HG02885 (cell line): ENCODE data around the gene LCN10.
"Not testable (repeated sequence)": the region's sequence is repeated elsewhere in the genome, so short reads cannot be mapped to it uniquely, and the experiment has no call there.

Experiments
- ATAC-seq: cut with Tn5 transposase; IDR thresholded peaks from one replicate; pipeline ENCODE4 v1.9.1; 2021; ENCODE audit warnings: mild to moderate bottlenecking; ENCODE audit not compliant: unreplicated experiment, poor library complexity

The LCN10 gene

DNA sequence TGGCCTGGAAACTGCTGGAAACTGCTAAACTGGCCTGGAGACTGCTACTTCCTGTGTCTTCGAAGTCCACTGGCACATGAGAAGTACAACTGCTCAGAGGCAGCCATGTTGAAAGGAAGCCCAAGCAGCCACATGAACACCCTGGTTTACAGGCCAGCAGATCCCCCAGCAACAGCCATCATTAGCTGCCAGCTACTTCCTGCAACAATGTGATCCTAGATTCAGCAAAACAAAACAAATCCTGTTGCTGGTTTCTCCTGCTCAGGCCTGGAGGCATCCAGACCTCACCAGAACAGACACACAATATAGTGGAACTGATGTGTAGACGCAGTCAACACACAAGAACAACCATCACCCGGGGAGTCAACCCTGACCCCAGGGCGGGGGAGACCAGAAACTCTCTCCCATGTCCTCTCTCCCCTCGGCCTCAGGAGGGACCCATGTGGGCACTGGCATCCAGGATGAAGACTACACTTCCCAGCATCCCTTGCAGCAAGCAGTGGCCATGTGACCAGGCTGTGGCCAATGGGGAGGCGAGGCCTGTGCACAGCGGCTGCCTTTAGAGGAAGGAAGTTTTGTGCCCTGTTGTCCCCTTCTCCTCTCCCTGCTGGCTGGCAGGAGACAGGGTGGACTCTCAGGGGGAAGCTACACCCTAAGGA, 30.8 kb upstream of the LCN10 start:
- ATAC-seq: no peak

DNA sequence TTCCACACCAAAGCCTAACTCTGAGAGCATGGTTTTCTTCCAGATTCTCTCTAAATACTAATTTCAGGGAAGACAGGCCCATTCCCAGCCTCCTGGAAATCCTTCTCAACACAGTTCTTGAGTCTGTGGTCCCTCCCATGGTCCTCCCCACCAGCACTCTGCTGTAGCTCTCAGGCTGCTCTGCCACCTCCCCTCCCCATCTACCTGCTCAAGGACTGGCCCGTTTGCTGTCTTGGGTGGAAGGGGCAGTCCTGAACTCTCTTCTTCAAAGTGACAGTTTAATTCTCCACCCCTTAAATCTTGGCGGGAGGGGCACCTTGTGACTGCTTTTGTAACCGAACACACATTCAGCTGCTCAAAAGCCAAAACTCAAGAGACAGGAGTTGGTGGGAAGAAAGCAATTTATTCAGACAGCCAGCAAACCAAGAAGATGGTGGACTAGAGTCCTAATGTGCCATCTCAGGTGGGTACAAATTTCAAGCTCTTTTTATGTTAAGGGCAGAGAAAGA, 29.2 kb upstream of the LCN10 start:
- no peak for ATAC-seq

DNA sequence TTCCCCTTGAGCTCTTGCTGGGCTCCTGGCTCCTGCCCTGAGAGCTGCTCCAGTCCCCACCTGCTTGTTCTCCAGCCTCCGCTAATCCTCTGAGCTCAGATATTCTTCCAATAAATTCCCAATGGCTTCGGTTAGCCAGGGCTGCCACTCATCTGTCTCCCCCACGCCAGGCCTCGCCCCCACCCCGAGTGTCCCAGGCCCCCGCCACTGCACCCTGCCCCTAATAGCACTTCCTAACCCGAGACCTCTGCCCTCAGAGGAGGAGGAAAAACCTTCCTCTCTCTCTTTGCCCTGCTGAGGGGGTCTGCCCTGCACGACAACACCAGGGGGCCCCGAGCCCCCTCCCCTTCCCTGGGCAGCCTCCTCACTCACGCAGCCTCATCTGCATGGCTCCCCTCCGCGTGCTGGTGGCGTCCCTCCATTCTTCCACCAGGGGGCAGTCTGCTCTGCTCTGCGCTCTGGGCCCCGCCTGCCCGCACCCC, 27.0 kb upstream of the LCN10 start:
- ATAC-seq: no peak

DNA sequence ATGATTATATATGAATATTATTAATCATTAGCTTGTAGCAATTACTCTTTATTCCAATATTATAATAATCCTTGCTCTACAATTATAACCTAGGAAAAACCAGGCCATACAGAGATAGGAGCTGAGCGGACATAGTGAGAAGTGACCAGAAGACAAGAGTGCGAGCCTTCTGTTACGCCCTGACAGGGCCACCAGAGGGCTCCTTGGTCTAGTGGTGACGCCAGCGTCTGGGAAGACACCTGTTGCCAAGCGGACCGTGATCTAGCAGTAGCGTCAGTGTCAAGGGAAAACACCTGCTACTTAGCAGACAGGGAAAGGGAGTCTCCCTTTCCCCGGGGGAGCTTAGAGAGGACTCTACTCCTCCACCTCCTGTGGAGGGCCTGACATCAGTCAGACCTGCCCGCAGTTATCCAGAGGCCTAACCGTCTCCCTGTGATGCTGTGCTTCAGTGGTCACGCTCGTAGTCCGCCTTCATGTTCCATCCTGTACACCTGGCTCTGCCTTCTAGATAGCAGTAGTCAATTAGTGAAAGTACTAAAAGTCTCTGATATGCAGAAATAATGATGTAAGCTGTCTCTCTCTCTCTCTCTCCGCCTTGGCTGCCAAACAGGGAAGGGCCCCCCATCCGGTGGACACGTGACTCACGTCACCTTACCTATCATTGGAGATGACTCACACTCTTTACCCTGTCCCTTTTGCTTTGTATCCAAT, 23.8 kb upstream of the LCN10 start:
- not testable (repeated sequence) for ATAC-seq

DNA sequence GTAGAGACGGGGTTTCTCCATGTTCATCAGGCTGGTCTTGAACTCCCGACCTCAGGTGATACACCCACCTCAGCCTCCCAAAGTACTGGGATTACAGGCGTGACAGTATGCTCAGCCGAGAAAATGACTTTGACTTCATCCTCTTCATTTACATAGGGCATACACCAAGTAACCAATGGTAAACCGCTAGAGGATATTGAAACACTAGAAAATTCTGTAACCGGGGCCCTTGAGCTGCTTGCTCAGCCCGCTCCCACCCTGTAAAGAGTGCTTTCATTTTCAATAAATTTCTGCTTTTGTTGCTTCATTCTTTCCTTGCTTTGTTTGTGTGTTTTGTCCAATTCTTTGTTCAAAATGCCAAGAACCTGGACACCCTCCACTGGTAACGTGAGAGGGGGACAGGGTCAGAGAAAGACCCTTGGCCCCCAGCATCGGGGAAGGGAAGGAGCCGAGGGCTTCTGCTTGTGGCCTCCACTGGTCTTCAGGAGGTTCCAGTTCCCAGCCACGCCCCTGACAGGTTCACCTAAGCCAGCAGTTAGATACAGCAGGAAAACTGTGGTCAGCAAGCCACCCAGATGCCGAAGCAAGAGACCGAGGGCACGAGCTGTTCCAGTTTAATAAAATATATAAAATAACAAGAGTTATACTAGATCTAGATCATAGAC, 23.1 kb upstream of the LCN10 start:
- not testable (repeated sequence) for ATAC-seq

DNA sequence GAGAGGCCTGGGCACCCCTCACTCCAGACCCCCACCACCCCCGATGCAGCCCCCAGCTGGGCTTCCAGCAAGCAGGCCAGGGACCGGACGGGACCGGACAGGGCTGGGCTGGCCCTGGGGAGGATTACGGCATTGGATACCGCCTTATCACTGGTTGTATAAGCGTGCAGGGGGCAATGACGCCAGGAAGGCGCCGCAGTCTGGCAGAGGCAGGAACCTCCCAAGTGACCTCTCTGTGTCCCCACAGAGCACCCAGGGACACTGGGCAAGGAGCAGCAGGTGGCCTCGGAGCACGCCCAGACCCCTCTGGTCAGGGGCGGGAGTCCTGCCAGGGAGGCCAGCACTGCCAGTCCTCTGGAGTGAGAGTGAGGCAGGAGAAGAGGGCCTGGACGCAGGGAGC, 22.3 kb upstream of the LCN10 start:
- no peak for ATAC-seq

DNA sequence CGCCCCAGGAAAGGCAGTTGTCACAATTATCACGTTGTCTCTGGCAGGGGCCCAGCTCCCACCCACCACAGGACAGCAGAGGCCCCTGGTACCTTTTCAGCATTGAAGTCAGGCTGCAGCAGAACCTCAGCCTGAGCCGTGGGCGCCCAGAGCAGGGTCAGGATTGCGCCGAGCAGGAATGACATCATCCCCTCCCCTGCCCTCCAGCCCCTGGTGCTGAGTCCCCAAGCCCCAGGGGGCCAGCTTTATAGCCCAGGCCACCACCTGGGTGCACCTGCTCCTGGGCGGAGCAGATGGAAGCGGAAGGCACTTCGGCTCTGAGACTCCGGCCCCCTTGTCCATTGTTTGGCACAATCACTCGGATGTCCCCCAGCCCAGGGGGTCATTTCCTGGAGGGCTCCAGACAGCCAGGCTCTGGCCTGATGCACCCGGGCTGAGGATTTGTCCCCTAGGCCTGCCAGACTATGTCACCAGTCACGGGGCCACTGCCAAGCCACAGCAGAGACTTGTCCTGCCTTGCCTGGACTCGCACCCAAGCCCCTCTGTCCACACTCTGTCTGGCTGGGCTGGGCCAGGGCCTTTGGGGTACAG, 21.7 kb upstream of the LCN10 start, which contains the start of gene LCN15:
Gene LCN15 (minus strand): TSS at position 218 of the 591 bp plus-strand sequence. CDS start 30 bp downstream, at position 188.
- no peak for ATAC-seq

DNA sequence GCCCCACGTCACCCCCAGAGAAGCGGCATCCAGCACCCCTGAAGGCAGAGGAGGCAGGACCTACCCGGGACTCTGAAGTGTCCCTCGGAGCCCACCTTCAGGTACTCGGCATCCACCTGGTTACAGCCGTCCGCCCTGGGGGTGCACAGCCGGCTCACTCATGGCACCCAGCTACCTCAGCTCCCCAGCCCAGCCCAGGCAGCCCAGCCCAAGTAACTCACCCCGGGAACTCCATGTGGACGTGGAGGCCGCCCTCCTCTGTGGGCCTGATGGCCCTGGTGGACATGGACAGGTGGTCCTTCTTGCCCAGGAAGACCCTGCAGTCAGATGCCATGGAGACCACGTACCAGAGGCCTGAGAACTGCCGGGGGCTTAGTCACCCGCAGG, 20.9 kb upstream of the LCN10 start:
- ATAC-seq: no peak

DNA sequence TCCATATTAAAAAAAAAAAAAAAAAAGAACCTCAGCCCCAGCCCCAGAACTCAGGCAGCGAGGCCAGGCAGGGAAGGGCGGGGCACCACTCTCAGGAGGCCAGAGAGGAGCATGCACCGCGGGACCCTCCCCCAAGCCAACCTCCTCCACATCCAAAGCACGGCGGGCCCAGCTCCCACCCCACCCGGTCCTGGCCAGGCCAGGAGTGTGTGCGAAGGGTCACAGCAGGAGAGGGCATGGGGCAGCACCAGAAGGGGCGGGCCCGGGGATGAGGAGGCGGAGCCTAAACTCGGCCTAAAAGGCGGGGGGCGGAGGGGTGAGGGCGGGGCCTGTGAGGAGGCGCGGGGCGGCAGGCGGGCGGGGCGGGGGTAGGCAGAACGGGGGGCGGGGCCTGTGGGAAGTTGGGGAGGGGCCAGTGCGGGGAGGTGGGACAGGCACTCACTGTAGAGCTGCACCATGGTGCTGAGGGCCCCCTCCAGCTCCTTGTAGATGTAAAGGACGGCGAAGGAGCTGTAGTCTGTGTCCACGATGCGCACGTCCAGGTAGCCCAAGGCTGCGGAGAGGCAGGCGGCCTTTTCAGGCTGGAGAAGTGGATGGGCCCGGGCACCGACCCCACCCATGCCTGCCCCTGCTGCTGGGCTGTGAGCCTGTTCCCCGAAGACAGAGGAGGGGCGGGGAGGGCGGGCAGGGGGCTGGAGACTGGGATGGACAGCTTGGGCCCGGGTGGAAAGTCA, 20.3 kb upstream of the LCN10 start:
- no peak for ATAC-seq

DNA sequence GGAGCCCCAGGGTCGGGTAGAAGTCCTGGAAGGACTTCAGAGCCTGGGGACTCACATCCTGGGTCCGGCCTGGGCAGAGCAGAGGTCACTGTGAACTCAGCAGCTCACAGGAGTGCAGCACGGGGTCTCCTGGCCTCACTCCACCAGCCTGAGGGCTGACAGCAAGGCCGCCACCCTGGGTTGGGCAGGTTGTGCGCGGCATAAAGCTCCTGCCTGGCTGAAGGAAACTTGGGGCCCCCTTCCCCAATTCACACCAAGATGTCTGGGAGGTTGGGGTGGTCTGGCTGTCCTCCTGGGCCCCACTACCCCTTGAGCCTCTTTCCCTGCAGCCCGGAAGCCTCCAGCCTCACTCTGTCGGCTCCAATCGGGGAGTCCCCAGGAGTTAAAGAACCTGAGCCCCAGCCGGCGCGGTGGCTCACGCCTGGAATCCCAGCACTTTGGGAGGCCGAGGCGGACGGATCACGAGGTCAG, 19.5 kb upstream of the LCN10 start:
- no peak for ATAC-seq

DNA sequence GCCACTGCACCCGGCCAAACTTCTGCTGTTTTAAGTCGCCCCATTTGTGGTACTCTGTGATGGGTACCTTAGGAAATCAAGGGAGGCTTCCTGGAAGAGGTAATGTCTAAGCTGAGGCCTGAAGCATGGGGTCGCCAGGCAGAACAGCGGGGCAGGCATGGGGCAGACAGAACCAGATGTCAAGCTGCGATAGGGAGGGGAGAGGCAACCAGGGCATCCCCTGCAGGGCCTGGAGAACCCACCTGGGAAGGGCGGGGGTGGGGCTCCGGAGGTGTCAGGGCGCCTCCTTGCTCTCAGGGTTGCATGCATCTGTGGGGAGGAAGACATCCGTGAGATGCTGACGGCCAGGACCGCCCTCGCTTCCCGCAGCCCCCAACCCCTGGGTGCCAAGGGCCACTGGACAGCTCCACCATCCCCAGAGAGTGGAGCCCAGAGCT, 18.8 kb upstream of the LCN10 start:
- no peak for ATAC-seq

DNA sequence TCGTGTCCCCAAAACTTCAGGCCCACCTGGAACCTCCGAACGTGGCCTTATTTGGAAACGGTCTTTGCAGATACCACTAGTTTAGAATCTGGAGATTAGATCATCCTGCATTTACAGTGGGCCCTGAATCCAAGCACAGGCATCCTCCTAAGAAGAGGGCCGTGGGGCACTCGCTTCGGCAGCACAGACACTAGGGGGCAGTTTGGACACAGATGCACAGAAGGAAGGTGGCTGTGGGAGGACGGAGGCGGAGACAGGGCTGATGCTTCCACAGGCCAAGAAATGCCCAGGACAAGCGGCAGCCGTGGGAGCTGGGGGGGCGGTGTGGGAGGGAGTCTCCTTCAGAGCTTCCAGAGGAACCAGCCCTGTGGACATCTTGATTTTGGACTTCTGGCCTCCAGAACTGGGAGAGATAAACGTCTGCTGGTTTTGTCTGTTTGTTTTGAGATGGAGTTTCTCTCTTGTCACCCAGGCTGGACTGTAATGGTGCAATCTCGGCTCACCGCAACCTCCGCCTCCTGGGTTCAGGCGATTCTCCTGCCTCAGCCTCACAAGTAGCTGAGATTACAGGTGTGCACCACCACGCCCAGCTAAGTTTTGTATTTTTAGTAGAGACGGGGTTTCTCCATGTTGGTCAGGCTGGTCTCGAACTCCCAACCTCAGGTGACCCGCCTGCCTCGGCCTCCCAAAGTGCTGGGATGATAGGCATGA, 18.2 kb upstream of the LCN10 start:
- not testable (repeated sequence) for ATAC-seq

DNA sequence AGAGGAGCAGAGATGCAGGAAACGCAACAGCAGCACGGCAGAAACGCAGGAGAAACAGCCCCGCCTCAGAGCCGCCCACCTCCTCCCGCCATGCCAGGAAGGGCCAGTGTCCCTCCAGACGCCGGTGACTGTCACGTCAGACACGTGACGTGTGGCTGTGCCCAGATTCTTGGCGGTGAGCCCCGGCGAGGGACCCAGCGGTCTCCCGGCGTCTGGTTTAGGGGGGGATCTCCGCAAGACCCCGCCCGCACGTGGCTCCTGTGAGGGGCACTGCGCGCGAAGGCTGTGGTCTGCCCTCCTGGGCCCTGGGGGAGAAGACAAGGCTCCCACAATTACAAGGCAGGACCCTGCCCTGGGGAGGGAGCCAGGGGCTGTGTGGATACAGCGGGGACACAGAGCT, 17.7 kb upstream of the LCN10 start:
- no peak for ATAC-seq

DNA sequence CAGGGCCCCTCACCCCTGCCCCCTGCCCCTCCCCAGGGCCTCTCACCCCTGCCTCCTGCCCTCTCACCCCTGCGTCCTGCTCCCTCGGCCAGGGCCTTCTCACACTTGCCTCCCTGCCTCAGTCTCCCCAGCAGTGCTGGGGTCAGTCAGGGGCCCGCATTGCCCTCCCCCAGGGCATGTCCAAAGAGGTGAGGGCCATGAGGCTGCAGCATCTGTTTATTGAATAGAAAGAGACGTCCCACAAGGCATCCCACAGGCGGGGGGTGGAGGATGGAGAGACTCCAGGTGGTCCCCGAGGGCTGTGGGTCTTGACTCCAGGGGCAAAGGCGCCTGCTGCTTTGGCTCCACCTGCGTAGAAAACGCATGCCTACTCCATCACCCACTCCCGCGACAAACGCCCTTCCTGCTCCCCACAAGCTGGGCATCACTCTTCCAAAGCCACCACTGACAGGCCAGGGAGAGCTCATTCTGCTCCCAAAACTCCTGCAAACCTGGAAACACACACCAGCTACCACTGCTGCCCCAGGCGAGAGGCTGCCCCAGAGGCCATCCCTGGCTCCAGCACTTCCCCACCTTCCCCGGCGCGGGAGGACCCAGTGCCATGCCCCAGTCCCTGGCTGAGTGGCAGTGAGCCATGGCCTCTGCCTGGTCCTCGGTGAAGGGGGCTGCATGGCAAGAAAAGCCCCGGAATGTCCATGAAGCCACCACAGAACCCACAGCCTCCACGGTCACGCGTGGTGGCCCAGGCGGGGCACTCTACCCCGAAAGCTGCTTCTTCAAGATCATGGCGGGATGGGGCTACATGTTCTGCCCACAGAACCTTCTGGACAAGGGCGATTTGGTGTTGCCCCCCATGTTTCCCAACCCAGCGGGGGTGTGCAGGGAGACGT, 16.9 kb upstream of the LCN10 start:
- ATAC-seq: no peak

DNA sequence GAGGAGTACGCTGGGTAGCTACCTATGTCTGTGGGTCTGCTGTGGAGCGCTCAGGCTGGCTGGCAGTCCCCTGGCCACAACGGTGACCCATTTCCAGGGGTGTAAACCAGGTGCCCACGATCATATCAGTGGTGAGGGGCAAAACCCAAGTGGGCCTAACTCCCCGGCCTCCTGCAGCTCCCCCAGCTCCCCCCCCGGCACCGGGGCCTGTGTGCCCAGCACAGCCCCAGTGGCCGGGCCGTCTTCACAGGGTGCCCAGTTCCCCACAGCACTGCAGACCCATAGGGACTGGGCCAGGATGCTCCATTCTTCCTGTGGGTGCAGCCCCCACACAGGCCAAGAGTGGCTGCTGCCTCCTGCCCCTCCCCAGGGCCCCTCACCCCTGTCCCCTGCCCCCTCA, 16.3 kb upstream of the LCN10 start:
- ATAC-seq: no peak

DNA sequence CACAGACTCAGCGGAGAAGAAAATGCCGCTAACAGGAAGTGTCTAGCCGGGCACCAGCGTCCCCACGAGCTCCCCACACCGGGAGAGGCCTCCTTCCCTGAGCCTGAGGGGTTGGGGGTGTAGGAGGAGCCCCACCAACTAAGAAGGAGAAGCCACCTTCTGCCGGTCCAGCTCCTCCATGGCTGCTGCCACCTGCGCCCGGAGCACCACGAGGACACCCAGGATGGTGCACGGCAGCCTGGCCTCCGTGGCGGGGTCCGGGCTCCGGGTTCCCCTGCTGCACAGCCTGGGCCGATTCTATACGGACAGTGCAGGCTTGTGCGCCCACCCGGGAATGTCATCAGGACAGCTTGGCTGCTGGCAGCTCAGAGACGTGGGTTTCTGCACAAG, 15.0 kb upstream of the LCN10 start:
- ATAC-seq: no peak

DNA sequence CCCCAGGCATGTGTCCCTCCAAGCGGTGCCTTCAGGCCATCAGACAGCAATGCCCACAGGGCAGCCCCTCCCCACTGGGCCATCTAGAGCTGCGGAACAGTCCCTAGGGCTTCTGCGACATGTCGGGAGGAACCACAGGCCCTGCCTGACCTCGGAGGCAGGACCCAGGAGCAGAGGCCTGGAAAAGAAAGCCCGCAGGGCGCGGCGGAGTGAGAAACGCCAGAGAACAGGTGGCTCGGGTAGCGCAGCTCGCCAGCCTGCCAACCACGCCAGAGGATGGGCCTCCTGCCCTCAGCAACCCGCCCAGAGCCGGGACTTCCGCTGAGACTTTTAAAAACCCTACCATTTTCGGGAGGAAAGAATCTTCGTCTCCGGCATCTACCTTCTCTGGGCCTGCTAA, 14.6 kb upstream of the LCN10 start:
- no peak for ATAC-seq

DNA sequence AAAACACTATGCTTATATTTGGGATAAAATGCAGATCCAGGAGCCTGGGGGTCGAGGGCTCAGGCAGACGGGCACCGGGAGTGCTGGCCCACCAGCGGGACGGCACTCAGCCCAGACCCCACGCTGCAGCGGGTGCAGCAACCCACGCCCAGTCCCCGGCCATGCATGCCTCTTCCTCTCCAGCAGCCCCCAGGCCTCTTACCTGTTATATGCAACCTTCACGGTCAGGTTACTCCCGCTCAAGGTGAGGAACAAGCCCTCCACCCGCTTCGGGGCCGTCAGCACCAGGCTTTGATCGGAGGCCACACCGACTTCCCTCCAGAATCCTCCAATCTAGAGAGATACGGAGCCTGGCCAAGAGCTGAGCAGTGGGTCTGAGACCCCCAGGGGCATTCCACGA, 14.1 kb upstream of the LCN10 start:
- no peak for ATAC-seq

DNA sequence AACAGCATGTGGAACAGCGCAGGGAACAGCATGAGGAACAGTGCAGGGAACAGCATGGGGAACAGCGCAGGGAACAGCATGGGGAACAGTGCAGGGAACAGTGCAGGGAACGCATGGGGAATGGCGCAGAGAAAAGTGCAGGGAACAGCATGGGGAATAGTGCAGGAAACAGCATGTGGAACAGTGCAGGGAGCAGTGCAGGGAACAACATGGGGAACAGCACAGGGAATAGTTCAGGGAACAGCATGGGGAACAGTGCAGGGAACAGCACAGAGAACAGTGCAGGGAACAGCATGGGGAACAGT, 13.3 kb upstream of the LCN10 start:
- no peak for ATAC-seq
